HG03135 (cell line): ENCODE measurements around the gene NDUFB10.
"Not testable (repeated sequence)": the region's sequence is repeated elsewhere in the genome, so short reads cannot be mapped to it uniquely, and the experiment has no call there.

Source experiments
- ATAC-seq: cut with Tn5 transposase; IDR thresholded peaks from one replicate; pipeline ENCODE4 v1.9.1; 2021; ENCODE audit warnings: mild to moderate bottlenecking, moderate library complexity; ENCODE audit not compliant: unreplicated experiment

NDUFB10 gene

DNA sequence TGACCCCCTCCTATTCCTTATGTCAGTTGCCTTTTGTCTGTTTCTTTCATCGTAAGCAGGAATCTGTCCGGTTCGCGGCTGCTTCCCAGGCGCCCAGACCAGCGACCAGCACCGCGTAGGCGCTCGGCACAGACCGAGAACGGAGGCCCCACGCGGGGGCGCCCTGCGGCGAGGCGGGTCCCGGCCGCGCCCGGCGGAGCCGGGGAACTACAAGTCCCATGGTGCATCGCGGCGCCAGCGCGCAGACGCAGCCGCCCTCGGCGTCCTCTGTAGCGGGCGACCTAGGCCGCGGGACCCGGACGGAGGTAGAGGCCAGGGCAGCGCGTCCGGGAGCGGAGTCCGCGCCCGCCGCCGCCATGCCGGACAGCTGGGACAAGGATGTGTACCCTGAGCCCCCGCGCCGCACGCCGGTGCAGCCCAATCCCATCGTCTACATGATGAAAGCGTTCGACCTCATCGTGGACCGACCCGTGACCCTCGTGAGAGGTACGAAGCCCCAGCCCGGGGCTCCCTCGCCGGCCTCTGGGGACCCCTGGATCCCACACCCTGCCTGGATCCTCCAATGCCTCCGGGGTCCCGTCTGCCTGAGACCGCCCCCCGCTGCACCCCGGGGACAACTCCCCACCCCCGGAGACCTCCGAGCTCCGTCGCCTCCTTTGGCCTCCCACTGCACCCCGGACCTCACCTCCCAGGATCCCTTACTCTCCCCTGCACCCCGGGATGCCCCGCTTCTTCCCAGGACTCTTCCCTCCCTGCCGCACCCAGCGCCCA is at the start of gene NDUFB10:
Gene NDUFB10, plus strand, starts transcription at position 270 of the 771 bp plus-strand sequence. Its CDS starts 87 bp downstream, at position 357.
- peak; percentile 71 for ATAC-seq

DNA sequence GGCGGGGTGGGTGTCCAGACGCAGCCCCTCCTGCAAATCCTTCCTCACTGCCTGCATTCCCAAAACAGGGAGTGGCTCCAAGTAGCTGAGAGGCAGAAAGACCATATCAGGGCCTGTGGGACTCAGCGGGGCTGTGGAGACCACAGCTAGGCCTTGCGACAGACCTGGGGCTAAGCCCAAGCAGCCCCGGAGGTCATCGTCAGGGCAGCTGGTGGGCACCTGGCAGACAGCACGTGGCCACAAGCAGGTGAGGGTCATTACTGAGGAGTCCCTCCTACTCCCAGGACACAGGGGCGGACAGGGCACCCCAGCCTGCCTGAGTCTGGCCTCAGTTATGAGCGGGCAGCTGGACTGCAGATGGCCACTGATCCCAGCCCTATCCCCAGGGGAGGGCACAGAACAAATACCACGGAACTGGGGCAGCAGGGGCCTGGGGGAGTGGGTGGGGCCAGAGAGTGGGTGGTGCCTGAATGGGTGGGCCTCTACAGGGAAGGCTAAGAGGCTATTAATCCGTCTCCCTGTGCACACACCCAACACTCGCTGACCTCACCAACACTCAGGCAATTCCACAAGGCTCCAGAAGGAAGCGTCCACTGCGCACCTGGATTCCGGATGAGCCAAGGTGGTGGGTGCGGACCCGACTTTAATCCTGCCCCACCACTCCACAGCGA is 49.6 kb upstream of the NDUFB10 start:
- ATAC-seq = no peak

DNA sequence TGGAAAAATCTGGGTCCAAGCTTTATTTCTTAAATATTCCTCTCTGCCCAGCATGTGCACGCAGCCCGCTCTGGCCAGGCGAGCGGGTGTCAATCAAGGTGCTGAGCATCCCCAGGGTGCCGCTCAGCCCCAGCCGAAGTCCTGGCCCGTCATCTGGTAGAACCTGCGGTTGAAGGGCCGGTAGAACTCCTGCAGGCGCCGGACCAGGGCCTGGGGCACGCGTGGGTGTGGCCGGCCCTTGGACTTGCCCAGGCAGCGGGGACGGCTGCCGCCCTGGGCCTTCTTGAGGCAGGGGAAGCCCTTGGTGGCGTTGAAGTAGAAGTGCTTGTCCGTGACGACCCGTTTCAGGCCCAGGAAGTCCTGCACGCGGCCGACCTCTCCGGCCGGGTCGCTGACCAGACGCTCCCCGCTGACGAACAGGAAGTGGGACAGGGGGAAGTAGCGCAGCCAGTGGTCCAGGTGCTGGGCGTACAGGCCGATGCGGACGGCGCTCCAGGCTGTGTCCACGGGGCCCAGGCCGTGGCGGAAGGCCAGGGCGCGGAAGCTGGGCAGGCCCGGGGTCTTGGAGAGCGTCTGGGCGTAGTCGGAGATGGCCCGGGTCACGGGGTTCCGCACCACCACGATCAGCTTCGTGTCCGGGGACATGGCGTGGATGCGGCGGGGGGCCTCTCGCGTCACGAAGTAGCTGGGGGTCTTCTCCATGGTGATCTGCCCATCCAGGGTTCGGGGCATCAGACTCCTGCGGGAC is 47.7 kb upstream of the NDUFB10 start:
- no peak for ATAC-seq

DNA sequence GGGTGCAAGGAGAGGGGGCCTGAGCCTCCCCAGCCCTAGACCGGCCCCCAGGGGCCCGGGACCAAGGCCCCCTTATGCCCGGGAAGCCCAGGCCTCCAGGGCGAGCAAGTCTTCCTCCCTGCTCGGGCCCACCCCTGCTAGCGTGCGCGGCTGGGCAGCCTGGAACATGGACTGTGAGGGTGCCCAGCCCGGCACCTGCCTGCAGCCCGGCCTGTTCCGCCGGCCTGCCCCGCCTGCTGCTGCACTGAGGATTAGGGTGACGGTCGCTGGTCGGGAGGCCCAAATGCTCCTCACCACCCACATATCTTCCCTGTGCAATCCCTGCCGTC is 47.2 kb upstream of the NDUFB10 start:
- no peak for ATAC-seq

DNA sequence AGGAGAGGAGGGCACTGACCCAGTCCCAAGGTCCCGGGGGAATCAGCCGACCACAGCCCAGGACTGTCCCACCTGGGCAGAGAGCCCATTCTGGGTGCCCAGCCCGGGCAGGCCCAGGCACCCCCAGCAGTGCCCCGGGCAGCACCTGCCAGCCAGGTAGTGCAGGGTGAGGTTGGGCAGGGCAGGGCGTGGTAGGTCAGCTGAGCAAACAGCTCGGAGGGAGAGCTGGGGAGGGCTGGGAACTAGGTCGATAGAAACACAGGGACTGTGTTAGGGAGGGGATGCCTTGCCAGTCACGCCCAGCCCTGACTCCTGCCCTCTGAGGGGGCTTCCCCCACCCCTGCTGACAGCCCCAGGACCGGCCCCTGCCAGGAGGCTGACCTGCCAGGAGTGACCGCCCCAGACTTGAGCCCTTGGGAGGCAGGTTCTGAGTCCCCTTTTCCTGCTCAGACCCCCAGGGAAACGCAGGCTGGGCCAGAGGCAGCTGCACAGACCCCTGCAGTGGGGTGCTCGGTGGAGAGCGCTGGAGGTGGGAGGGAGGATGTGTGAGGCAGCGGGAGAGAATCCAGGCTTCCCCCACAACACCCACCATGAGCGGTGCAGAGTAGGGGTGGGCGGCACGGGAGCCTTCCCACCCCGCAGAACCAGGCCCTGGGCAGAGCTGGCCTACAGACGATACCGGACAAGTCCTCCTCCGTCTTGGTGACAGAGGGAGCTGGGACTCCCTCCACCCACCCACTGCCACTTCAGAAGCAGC is 45.8 kb upstream of the NDUFB10 start:
- ATAC-seq = no peak

DNA sequence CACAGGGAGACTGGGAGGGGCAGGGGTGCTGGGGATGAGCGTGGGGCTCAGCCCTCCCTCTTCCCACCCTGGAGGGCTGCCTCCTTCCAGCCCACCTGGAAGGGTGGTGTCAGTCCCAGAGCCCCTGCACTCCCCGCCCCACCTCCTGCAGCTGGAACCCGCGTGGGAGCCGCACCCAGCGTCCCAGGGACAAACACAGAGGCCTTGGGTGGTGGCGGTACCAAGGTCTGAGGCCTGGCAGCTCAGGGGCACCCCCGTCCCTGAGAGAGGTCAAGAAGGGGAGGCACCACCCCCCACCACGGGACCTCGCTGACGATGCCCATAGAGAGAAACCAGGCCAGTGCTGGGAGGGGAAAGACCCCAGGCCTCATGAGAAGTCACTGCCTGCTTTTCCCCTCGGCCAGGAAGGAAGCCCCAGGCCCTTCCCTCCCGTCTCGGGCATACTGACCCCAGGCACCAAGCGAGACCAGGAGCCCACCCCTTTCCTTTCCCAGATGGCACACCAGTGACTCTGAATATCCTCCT is 45.2 kb upstream of the NDUFB10 start:
- no peak for ATAC-seq

DNA sequence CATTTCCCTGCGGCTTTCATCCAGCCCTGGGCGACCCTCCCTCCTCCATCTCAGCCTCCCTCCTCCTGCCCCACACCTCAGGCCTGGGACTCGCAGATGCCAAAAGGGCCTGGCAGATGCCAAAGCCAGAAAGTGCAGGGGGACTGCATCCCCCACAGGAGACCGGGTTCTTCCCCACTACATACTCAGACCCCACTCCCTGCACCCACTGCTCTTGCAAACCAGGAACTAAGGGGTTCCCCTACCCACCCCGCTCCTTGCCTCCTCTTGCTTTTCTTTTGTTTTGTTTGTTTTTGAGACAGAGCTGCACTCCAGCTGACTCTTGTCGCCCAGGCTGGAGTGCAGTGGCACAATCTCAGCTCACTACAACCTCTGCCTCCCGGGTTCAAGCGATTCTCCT is 44.4 kb upstream of the NDUFB10 start:
- ATAC-seq = no peak

DNA sequence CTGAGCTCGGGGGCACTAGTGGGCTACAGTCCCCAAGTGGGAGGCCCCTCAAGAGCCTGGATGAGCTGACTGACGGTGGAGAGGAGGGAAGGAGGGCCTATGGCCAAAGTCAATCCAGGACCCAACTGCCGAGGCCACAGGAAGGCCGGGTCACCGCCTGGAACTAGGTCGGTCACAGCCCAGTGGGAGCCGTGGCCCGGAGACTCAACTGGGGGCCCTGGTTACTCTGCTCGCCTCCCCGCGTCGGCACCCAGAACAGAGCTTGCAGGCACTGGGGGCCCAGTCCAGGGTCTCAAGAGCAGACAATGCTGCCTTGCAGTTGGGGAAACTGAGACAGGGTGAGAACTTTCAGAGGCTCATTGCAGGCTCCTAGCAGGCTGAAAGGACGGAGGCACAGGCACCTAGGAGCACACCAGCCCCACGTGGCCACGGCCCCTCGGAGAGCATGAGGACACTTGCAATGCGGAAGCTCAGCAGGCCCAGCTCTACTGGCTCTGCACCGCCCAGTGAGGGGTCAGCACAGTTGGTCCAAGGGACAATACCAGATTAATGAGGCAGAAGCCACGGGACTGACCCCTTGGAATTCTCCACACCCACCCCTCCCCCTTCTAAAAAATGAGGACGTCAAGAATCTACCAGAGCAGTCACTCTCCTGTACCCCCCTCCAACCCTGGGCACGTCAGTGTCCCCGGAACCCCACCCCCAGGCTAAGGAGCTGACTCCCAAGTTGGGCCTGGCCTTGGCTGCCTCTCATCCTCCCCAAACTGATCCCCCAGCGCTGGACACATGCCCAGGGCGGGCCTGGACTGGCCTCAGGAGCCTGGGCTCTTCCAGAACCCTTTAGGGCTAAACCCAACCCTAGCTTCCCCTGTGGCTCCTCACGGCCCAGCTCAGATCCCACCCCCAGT is 43.4 kb upstream of the NDUFB10 start:
- ATAC-seq = no peak

DNA sequence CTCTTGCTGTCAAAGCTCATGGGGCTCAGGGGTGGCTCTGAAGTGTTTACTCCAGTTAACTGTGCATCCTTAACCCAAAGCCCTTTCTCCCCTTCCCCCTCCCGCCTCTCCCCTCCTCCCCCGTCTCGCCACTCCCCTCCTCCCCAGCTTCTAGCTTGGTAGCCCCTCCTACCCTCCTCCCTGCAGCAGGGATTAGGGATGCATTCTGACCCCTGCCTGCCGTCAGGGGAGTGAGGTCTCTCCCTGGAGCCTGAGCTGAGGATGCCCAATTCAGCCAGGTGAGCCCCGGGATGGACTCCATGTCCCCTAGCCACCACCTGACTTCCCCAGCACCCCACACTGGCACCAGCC is 42.7 kb upstream of the NDUFB10 start:
- ATAC-seq = no peak

DNA sequence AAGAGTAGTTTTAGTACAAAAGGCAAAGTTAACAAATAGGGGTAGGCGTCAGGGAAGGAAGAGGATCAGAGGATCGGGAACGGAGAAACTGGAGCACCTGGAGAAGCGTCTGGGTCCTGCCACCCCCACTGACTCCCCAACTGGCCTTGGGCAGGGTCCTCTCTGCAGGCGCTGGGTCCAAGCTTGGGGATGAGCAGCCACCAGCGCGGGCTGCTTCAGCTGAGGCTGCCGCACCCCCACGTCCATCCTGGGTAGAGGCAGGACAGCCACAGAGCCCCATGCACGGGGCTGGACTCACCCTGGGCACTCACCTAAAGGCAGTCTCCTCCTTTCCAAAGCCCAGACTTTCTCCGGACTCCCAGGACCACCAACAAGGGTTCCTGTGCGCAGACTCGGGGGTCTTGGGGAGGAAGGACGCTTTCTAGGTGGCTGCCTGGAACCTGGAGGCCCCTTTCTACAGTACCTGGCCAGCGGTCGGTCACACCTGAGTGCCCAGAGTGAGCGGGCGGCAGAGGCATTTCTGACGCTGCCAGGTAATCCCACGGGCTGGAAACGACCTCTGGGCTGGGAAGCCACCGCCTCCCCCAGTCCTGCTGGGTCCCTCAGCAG is 42.2 kb upstream of the NDUFB10 start:
- no peak for ATAC-seq

DNA sequence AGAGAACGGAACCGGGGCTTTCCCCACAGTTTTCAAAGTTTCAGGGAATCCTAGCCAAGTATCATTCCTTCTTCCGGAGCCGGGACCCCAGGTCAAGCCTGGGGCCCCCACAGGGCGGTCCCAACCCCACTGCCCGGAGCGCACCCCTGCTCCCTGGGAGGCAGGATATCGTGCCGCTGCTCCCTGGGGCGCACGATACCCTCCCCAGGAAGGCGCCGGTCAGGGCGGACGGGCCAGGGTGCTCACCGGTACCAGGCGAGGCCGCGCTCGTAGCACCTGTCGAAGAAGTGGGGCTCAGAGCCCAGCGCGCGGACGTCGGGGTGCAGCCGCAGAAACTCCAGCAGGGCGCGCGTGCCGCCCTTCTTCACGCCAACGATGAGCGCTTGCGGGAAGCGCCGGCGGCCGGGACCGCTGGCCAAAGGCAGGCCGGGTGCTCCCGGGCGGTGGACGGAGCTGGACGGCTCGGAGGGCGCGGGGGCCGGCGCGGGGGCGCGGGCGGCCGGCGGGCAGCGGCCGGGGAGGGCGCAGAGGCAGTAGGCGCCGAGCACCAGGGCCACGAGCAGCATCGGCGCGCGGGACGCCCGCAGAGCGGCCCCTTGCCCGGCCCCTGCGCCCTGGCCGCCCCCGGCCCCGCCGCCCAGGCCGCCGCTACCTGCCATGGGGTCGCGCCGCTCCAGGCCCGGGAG is 41.5 kb upstream of the NDUFB10 start:
- ATAC-seq = no peak

DNA sequence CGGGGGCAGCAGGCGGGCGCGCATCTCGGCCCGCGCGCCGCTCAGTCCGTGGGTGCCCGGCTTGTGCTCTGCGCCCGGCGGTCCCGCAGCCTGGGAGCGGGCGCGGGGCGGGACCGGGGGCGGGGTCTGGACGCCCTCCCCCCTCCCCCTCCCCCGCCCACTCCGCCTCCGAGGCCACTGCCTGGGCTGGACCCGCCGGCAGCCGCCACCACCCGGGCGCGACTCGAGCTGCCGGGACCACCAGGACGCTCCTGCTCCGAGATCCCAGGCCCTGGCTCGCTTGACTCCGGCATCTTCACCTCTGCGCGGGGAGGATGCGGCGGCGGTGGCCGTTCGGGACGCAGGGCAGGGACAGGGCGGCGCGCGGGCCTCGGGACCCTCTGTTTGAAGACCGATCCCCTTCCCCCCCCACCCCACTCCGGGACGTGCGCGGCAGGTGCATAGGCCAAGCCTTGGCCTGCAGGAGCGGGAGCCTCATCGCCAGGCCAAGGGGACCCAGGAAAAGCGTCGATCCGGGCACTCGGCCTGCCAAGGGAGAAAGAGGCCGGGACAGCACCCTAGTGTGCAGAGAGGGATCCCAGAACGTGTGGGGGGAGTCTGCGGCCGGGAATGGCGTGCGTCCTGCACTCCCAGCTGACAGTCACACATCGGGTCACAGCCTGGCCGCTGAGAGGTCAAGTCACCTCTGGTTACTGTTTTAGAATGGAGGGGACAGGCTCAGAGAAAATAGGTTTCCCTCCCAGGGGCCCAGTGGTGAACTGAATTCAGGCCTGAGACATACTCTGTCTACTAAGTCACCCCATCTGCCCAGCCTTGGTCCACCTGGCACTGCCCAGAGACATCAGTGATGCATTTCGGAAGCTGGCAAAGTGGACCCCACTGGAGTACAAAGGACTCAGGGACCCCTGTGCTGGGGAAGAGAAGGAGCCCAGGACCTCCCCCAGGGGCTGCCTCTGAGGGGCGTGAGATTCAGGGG is 40.7 kb upstream of the NDUFB10 start, which contains the start of gene HS3ST6:
Gene HS3ST6, minus strand, starts transcription at position 65 of the 976 bp plus-strand sequence. CDS start 92 bp downstream, outside the sequence.
- no peak for ATAC-seq

DNA sequence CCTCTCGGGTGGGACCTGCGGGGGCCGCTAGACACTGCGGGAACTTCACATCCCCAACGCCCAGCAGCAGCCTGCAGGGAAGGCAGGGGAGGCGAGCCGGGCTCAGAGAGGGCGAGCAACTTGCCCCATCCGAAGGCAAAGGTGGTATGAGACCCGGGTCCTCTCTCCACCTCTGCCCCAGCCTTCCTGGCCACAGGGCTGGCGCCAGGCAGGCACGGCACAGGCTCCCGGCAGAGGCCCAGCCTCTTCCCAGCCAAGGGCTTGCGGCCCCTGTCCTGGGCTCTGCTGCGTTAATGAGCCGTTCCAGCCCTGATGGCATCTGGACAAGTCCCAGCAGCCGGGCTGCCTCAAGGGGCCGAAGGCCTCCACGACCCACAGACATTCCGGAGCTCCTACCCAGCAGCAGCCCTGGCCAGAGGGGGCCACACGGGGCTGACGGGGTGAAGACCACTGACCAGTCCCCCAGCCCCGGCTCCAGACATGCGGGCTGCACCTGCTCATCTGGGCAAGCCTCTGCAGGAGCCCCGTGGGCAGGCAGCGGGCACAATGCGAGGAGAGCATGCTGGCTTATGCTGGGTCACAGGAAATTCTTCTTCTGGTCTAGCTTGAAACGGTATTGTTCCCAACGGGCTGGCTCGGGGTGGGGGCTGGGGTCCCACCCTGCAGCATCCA is 39.9 kb upstream of the NDUFB10 start:
- ATAC-seq = no peak

DNA sequence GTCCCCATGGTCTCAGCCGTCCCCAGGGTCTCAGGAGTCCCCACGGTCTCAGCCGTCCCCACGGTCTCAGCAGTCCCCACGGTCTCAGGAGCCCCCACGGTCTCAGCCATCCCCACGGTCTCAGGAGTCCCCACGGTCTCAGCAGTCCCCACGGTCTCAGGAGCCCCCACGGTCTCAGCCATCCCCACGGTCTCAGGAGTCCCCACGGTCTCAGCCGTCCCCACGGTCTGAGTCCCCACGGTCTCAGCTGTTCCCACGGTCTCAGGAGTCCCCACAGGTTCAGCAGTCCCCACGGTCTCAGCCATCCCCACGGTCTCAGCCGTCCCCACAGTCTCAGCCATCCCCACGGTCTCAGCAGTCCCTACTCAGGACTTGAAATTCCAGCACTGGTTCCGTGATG is 39.2 kb upstream of the NDUFB10 start:
- not testable (repeated sequence) for ATAC-seq

DNA sequence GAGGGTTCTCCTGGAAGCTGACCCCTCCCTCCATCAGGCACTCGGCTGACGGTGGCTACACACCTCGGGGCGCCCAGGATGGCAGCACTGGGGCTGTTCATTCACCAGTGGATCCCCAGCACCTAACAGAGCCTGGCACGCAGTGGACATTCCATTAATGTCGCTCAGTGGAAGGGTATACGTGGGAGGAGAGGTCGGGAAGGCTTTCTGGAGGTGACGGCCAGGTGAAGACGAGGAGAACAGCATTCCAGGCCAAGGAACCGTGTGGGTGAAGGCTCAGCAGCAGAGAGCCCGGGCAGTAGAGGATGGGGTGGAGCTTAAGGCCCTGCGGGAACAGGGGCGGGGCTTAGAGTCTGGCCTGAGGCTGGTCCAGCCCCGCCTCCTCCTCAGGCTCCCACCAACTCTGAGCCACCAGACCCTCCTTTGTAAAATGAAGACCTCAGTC is 38.6 kb upstream of the NDUFB10 start:
- no peak for ATAC-seq

DNA sequence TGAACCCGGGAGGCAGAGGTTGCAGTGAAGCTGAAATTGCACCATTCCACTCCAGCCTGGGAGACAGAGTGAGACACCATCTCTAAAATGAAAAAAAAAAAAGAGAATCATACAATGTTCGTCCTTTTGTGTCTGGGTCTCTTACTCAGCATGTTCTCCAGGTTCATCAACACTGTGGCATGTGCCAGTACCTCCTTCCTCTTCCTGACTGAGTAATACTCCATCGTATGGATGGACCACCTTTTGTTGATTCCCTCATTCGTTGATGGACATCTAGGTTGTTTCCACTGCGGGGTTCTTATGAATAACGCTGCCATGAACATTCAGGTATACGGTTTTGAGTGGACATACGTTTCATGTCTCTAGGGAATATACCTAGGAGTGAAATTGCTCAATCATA is 37.0 kb upstream of the NDUFB10 start:
- ATAC-seq = no peak
